Liver (tissue), 9 donors: Measurements from ENCODE around the gene KIF26B. TPM values are rescaled to one million over a fixed set of nuclear protein-coding genes. Genes with fewer than 3 reads are reported as not detected.

Source experiments
- DNase-seq: peaks from one replicate; pipeline ENCODE4 v3.0.0-alpha.2; 2017; ENCODE audit warnings: low spot score
- H3K27ac ChIP-seq, 2 donors: one replicate each; pipeline ENCODE4 v1.7.0; 2013; ENCODE audit warnings: inconsistent platforms in 2 of 2, low read length in 2 of 2, control low read depth in 1 of 2, low read depth in 1 of 2, mild to moderate bottlenecking in 1 of 2
- H3K27me3 ChIP-seq, 4 donors: one replicate each; pipeline versions ENCODE4 v1.6.1 to v1.7.0; 2013; ENCODE audit warnings: low read length in 3 of 4, inconsistent platforms in 1 of 4, mild to moderate bottlenecking in 1 of 4, moderate library complexity in 1 of 4; ENCODE audit not compliant: control insufficient read depth in 4 of 4, insufficient read depth in 4 of 4
- H3K36me3 ChIP-seq, 4 donors: one replicate each; pipeline versions ENCODE4 v1.6.1 to v1.7.0; 2013; ENCODE audit warnings: low read length in 3 of 4, mild to moderate bottlenecking in 3 of 4, low read depth in 1 of 4, moderate library complexity in 1 of 4; ENCODE audit not compliant: control insufficient read depth in 4 of 4, insufficient read depth in 3 of 4
- H3K4me1 ChIP-seq, 4 donors: one replicate each; pipeline versions ENCODE4 v1.6.1 to v1.7.0; 2013; ENCODE audit warnings: low read length in 3 of 4, mild to moderate bottlenecking in 3 of 4, moderate library complexity in 1 of 4; ENCODE audit not compliant: control insufficient read depth in 4 of 4, insufficient read depth in 4 of 4
- H3K4me3 ChIP-seq, 3 donors: one replicate each; pipeline versions ENCODE4 v1.6.1 to v1.7.0; 2013; ENCODE audit warnings: low read length in 3 of 3, control low read depth in 1 of 3, low read depth in 1 of 3, mild to moderate bottlenecking in 1 of 3
- H3K9ac ChIP-seq, 2 donors: one replicate each; pipeline ENCODE4 v1.7.0; 2013; ENCODE audit warnings: low read length in 2 of 2, mild to moderate bottlenecking in 2 of 2, moderate library complexity in 2 of 2, control low read depth in 1 of 2, low read depth in 1 of 2
- H3K9me3 ChIP-seq, 4 donors: one replicate each; pipeline versions ENCODE4 v1.6.1 to v1.7.0; 2013; ENCODE audit warnings: low read length in 3 of 4; ENCODE audit not compliant: control insufficient read depth in 4 of 4
- EGR1 ChIP-seq, 2 donors: IDR thresholded peaks; 2 replicates each; pipeline ENCODE4 v1.6.1; 2016 to 2018; ENCODE audit warnings: antibody characterized with exemption in 2 of 2, low read depth in 2 of 2
- FOXA1 ChIP-seq: IDR thresholded peaks from 2 replicates; pipeline ENCODE4 v1.6.1; 2016; ENCODE audit warnings: antibody characterized with exemption
- FOXA2 ChIP-seq: IDR thresholded peaks from 2 replicates; pipeline ENCODE4 v1.6.1; 2016; ENCODE audit warnings: antibody characterized with exemption
- GABPA ChIP-seq, 2 donors: IDR thresholded peaks in 1 of 2; conservative IDR thresholded peaks in 1 of 2; 2 replicates each; pipeline ENCODE4 v1.6.1; 2016; ENCODE audit warnings: antibody characterized with exemption in 2 of 2, mild to moderate bottlenecking in 1 of 2, moderate library complexity in 1 of 2
- HNF4A ChIP-seq, 2 donors: conservative IDR thresholded peaks; 2 replicates each; pipeline ENCODE4 v1.6.1; 2016; ENCODE audit warnings: antibody characterized with exemption in 2 of 2, mild to moderate bottlenecking in 2 of 2
- JUND ChIP-seq, 2 donors: IDR thresholded peaks; 2 replicates each; pipeline ENCODE4 v1.6.1; 2016; ENCODE audit warnings: antibody characterized with exemption in 2 of 2
- NR2F2 ChIP-seq: IDR thresholded peaks from 2 replicates; pipeline ENCODE4 v1.6.1; 2016; ENCODE audit warnings: antibody characterized with exemption
- RAD21 ChIP-seq, 2 donors: IDR thresholded peaks; 2 replicates each; pipeline ENCODE4 v1.6.1; 2016; ENCODE audit warnings: antibody characterized with exemption in 2 of 2, mild to moderate bottlenecking in 2 of 2
- RXRA ChIP-seq, 2 donors: IDR thresholded peaks; 2 replicates each; pipeline ENCODE4 v1.6.1; 2017 to 2018; ENCODE audit warnings: antibody characterized with exemption in 2 of 2, mild to moderate bottlenecking in 1 of 2
- YY1 ChIP-seq: IDR thresholded peaks from 2 replicates; pipeline ENCODE4 v1.6.1; 2016; ENCODE audit warnings: antibody characterized with exemption, mild to moderate bottlenecking
- ZBTB33 ChIP-seq: IDR thresholded peaks from 2 replicates; pipeline ENCODE4 v1.6.1; 2016; ENCODE audit warnings: antibody characterized with exemption
- WGBS: extraction: QIAGEN DNeasy Blood & Tissue Kit; methylation state at CpG from one replicate; pipeline ENCODE4 v1.1.7; 2013; 5-methylcytosine and 5-hydroxymethylcytosine counted together
- polyA plus RNA-seq, 2 donors: library from polyadenylated mRNA; stranded (reverse) in 1 of 2; unstranded in 1 of 2; fragments of 200-250 nt in 1 of 2; fragments of >200 nt in 1 of 2; fragmentation: Nextera tagmentation in 1 of 2; extraction: Ambion mirVana in 1 of 2; gene quantifications; one replicate each; pipeline versions ENCODE4 v1.2.1 to v1.2.3, GENCODE V29; 2013 to 2015
- total RNA-seq, 2 donors: library from RNA; depleted of rRNA; stranded (reverse); fragments of >200 nt; gene quantifications; one replicate each; pipeline ENCODE4 v1.2.3, GENCODE V29; 2014
- TF ChIP-seq, protein P1 (sequence below): IDR thresholded peaks from 2 replicates; pipeline ENCODE4 v1.6.1; 2016; ENCODE audit warnings: antibody characterized with exemption
- TF ChIP-seq, protein P2 (sequence below): fragments of 150-350 bp; IDR thresholded peaks from 2 replicates; pipeline ENCODE4 v1.5.1; 2017; ENCODE audit warnings: improper control_type of control experiment, low read depth, low read length; ENCODE audit not compliant: missing input control
- TF ChIP-seq, protein P3 (sequence below): IDR thresholded peaks from 2 replicates; pipeline ENCODE4 v1.6.1; 2016; ENCODE audit warnings: antibody characterized with exemption, mild to moderate bottlenecking
- donor health status: healthy.
- donor health status: healthy.
- donor health status: healthy.
- donor health status: healthy.
- donor health status: healthy.

KIF26B gene
- total and polyA plus RNA-seq, 4 donors: 0.10 to 1.7 (median 0.34) TPM

DNA sequence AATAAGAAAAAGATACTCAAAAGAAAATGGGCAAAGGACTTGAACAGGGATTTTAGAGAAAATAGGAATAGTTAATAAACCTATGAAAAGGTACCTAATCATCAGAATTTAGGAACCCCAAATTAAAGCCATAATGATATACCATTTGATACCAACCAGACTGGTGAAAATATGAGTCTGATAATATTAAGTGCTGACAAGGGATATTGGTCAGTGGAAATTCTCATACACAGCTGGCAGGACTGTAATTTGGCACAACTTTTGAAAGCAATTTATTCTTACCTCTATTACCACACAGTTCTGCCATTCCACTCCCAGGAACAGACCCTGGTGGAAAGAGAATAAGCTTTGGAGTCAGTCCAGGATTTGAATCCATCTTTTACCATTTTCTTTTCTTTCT, 111.3 kb downstream of the KIF26B start:
- DNase-seq: no peak
- TF ChIP-seq RXRA (IDR thresholded peaks at IDR 0.05): no peak
- no peak for TF ChIP-seq FOXA1
- no peak for TF ChIP-seq YY1
- TF ChIP-seq FOXA2: no peak
- no peak for TF ChIP-seq NR2F2
- TF ChIP-seq RAD21 (IDR thresholded peaks at IDR 0.05): no peak
- no peak overlapping the region for H3K9ac ChIP-seq
- peaks cover 0 to 3% (median 0%) of the 10 kb centered on the region in 4 donors for H3K27me3 ChIP-seq
- H3K4me3 ChIP-seq: no peak overlapping the region
- peaks cover 0 to 7% (median 4%) of the 10 kb centered on the region in 4 donors for H3K9me3 ChIP-seq
- no peak overlapping the region for H3K27ac ChIP-seq
- no peaks in the 10 kb centered on the region for H3K36me3 ChIP-seq
- no peaks in the 10 kb centered on the region for H3K4me1 ChIP-seq

DNA sequence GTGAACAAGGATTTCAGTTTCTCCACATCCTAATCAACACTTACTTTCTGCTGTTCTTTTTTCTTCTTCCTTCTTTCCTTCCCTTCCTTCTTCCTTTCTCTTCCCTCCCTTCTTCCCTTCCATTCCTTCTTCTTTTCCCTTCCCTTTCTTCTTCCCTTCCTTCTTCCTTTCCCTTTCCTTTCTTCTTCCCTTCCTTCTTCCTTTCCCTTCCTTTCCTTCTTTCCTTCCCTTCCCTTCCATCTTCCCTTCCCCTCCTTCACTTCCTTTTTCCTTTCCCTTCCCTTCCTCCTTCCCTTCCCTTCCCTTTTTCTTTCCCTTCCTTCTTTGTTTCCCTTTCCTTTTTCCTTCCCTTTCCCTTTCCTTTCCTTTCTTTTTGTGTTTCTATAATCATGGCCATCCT, 115.3 kb downstream of the KIF26B start:
- TF ChIP-seq HNF4A (conservative IDR thresholded peaks at IDR 0.05): no peak
- no peak overlapping the region for H3K27ac ChIP-seq
- H3K36me3 ChIP-seq: no peaks in the 10 kb centered on the region
- H3K27me3 ChIP-seq: peaks cover 0 to 3% (median 0%) of the 10 kb centered on the region in 4 donors
- H3K4me1 ChIP-seq: no peaks in the 10 kb centered on the region
- no peak overlapping the region for H3K9ac ChIP-seq
- no peak overlapping the region for H3K4me3 ChIP-seq
- no peak for DNase-seq
- peaks cover 0 to 7% (median 4%) of the 10 kb centered on the region in 4 donors for H3K9me3 ChIP-seq

GRCh38 chr1:245270972-245271371, 116.2 kb downstream of the KIF26B start:
- H3K27me3 ChIP-seq: peaks cover 0 to 3% (median 0%) of the 10 kb centered on the region in 4 donors
- H3K36me3 ChIP-seq: no peaks in the 10 kb centered on the region

GRCh38 chr1:245272676-245273075, 117.9 kb downstream of the KIF26B start:
- Histone ChIP-seq H3K9me3 (peaks cover 0 to 7% (median 4%) of the 10 kb centered on the region in 4 donors), H3K27ac (no peak overlapping the region), H3K4me3 (no peak overlapping the region), H3K27me3 (peaks cover 0 to 3% (median 0%) of the 10 kb centered on the region in 4 donors), H3K36me3 (no peaks in the 10 kb centered on the region), H3K9ac (no peak overlapping the region), H3K4me1 (no peaks in the 10 kb centered on the region)
- no peak for DNase-seq
- 82% methylated on average over 4 of the region's 4 CpGs for WGBS
- TF ChIP-seq, protein P1, sequence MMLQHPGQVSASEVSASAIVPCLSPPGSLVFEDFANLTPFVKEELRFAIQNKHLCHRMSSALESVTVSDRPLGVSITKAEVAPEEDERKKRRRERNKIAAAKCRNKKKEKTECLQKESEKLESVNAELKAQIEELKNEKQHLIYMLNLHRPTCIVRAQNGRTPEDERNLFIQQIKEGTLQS: no peak
- TF ChIP-seq GABPA (IDR thresholded peaks at IDR 0.05 in 1 of 2, conservative IDR thresholded peaks at IDR 0.05 in 1 of 2) (no peak), ZBTB33 (no peak), JUND (IDR thresholded peaks at IDR 0.05) (no peak), NR2F2 (no peak), RAD21 (IDR thresholded peaks at IDR 0.05) (no peak)
- TF ChIP-seq, protein P2, sequence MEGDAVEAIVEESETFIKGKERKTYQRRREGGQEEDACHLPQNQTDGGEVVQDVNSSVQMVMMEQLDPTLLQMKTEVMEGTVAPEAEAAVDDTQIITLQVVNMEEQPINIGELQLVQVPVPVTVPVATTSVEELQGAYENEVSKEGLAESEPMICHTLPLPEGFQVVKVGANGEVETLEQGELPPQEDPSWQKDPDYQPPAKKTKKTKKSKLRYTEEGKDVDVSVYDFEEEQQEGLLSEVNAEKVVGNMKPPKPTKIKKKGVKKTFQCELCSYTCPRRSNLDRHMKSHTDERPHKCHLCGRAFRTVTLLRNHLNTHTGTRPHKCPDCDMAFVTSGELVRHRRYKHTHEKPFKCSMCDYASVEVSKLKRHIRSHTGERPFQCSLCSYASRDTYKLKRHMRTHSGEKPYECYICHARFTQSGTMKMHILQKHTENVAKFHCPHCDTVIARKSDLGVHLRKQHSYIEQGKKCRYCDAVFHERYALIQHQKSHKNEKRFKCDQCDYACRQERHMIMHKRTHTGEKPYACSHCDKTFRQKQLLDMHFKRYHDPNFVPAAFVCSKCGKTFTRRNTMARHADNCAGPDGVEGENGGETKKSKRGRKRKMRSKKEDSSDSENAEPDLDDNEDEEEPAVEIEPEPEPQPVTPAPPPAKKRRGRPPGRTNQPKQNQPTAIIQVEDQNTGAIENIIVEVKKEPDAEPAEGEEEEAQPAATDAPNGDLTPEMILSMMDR: no peak

More at GRCh38 chr1:245270972-245271371, 116.2 kb downstream of the KIF26B start:
- Histone ChIP-seq H3K4me1 (no peaks in the 10 kb centered on the region), H3K4me3 (no peak overlapping the region), H3K9me3 (peaks cover 0 to 7% (median 4%) of the 10 kb centered on the region in 4 donors), H3K9ac (no peak overlapping the region), H3K27ac (no peak overlapping the region)
- WGBS: 91% methylated on average over 1 of the region's 1 CpG
- TF ChIP-seq, protein P3, sequence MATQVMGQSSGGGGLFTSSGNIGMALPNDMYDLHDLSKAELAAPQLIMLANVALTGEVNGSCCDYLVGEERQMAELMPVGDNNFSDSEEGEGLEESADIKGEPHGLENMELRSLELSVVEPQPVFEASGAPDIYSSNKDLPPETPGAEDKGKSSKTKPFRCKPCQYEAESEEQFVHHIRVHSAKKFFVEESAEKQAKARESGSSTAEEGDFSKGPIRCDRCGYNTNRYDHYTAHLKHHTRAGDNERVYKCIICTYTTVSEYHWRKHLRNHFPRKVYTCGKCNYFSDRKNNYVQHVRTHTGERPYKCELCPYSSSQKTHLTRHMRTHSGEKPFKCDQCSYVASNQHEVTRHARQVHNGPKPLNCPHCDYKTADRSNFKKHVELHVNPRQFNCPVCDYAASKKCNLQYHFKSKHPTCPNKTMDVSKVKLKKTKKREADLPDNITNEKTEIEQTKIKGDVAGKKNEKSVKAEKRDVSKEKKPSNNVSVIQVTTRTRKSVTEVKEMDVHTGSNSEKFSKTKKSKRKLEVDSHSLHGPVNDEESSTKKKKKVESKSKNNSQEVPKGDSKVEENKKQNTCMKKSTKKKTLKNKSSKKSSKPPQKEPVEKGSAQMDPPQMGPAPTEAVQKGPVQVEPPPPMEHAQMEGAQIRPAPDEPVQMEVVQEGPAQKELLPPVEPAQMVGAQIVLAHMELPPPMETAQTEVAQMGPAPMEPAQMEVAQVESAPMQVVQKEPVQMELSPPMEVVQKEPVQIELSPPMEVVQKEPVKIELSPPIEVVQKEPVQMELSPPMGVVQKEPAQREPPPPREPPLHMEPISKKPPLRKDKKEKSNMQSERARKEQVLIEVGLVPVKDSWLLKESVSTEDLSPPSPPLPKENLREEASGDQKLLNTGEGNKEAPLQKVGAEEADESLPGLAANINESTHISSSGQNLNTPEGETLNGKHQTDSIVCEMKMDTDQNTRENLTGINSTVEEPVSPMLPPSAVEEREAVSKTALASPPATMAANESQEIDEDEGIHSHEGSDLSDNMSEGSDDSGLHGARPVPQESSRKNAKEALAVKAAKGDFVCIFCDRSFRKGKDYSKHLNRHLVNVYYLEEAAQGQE: no peak
- TF ChIP-seq YY1 (no peak), EGR1 (IDR thresholded peaks at IDR 0.05; ENCODE audit: low read depth in 2 of 2) (no peak)
- DNase-seq: no peak
